Activated CD4-positive, CD25-positive, alpha-beta regulatory T cell treated with anti-CD3 and anti-CD28 coated beads, Interleukin-2, amount 50 U/mL, for 24 hours (primary cell): Measurements from ENCODE around the gene NUDT14.

Experiments used
- ATAC-seq, 2 donors: fragments of 150-1000 bp; cut with Tn5 transposase; one replicate each; pipeline ENCODE4 v1.10.0; 2021; ENCODE audit warnings: mild to moderate bottlenecking in 1 of 2, moderate library complexity in 1 of 2

The NUDT14 gene

GRCh38 chr14:105196265-105196960, 15.3 kb upstream of the NUDT14 start:
- ATAC-seq, result no peak

- no peak for ATAC-seq
These were observed 14.6 kb upstream of the NUDT14 start for GRCh38 chr14:105195522-105196264.

- ATAC-seq, result no peak
These were observed 13.9 kb upstream of the NUDT14 start for GRCh38 chr14:105195051-105195450.

GRCh38 chr14:105193916-105194782, 13.0 kb upstream of the NUDT14 start:
- ATAC-seq, result peak; percentile 15 to 28

GRCh38 chr14:105192866-105193731, 12.0 kb upstream of the NUDT14 start:
- peak; percentile 56 to 57 for ATAC-seq

- ATAC-seq, result no peak
These were observed 6.9 kb upstream of the NUDT14 start for GRCh38 chr14:105187935-105188524.

GRCh38 chr14:105187116-105187515, 6.0 kb upstream of the NUDT14 start:
- ATAC-seq, result no peak

GRCh38 chr14:105185973-105186372, 4.9 kb upstream of the NUDT14 start:
- no peak for ATAC-seq

GRCh38 chr14:105185001-105185400, 3.9 kb upstream of the NUDT14 start:
- no peak for ATAC-seq

- ATAC-seq, result no peak
These were observed 3.3 kb upstream of the NUDT14 start for GRCh38 chr14:105184461-105184860.

- no peak for ATAC-seq
These were observed 1.3 kb upstream of the NUDT14 start for GRCh38 chr14:105182296-105183020.

- no peak for ATAC-seq
These were observed 610 bp upstream of the NUDT14 start for GRCh38 chr14:105181549-105182295.

GRCh38 chr14:105179191-105179590, 1.9 kb downstream of the NUDT14 start:
- ATAC-seq, result no peak

GRCh38 chr14:105178868-105179140, 2.3 kb downstream of the NUDT14 start:
- ATAC-seq, result no peak

GRCh38 chr14:105178069-105178867, 2.8 kb downstream of the NUDT14 start:
- ATAC-seq, result no peak

GRCh38 chr14:105177082-105177481, 4.0 kb downstream of the NUDT14 start:
- no peak for ATAC-seq

GRCh38 chr14:105176513-105176912, 4.6 kb downstream of the NUDT14 start:
- ATAC-seq, result no peak

- ATAC-seq, result peak; percentile 22 to 27
These were observed 6.9 kb downstream of the NUDT14 start for GRCh38 chr14:105173901-105174894.

- ATAC-seq, result no peak
These were observed 8.0 kb downstream of the NUDT14 start for GRCh38 chr14:105173145-105173544.
